Endothelial cell of umbilical vein (primary cell): Measurements from ENCODE around the gene SREBF1. TPM values are rescaled to one million over a fixed set of nuclear protein-coding genes. Genes with fewer than 3 reads are reported as not detected.

Experiments
- BruUV-seq: library from RNA; stranded (reverse); fragments of 400-500 nt; replicated peaks from 2 replicates; lab custom pipeline; 2021; lab: Mats Ljungman, UMichigan
- CTCF ChIA-PET: fragments of 300-600, 350-600 bp; sonication (Branson Sonifier 250); formaldehyde crosslinking; loops from one replicate; lab custom pipeline; 2021; ENCODE audit warnings: antibody characterized with exemption, inconsistent platforms; lab: Charles Lee
- POLR2A ChIA-PET: fragments of 300-600, 350-600 bp; sonication (Branson Sonifier 250); formaldehyde crosslinking; loops from one replicate; lab custom pipeline; 2021; ENCODE audit warnings: antibody characterized with exemption, inconsistent platforms; lab: Charles Lee
- DNase-seq: peaks from one replicate; pipeline ENCODE4 v3.0.0-alpha.2; 2011; ENCODE audit warnings: low read depth, low spot score
- FAIRE-seq: peaks from 2 replicates; lab custom pipeline; 2011; peaks lifted over from hg19 to GRCh38; lab: Jason Lieb, UNC
- H2AFZ ChIP-seq: 2 replicates; pipeline ENCODE4 v1.6.0; 2012; ENCODE audit warnings: low read depth, low read length, control low read depth, inconsistent platforms
- H3K27ac ChIP-seq: 2 replicates; pipeline ENCODE4 v1.5.1; 2011; ENCODE audit warnings: low read depth, mild to moderate bottlenecking, control low read depth, low read length, moderate library complexity; ENCODE audit not compliant: insufficient read depth
- H3K27me3 ChIP-seq, 2 experiments: 2 replicates each; pipeline versions ENCODE4 v1.6.0 to v1.6.1; 2011; ENCODE audit warnings: low read length in 2 of 2, mixed read lengths in 1 of 2; ENCODE audit not compliant: control insufficient read depth in 2 of 2, insufficient read depth in 2 of 2
- H3K36me3 ChIP-seq, 2 experiments: 2 replicates in 1 of 2; 3 replicates in 1 of 2; pipeline ENCODE4 v1.5.1; 2011; ENCODE audit warnings: low read length in 2 of 2, mild to moderate bottlenecking in 1 of 2, moderate library complexity in 1 of 2; ENCODE audit not compliant: control insufficient read depth in 2 of 2, insufficient read depth in 2 of 2; ENCODE audit errors: extremely low read depth in 1 of 2
- H3K4me1 ChIP-seq: 3 replicates; pipeline ENCODE4 v1.5.1; 2011; ENCODE audit warnings: mild to moderate bottlenecking, low read length; ENCODE audit not compliant: control insufficient read depth, insufficient read depth; ENCODE audit errors: extremely low read depth
- H3K4me2 ChIP-seq: 2 replicates; pipeline ENCODE4 v1.6.1; 2011; ENCODE audit warnings: low read length, control low read depth, mixed read lengths; ENCODE audit not compliant: insufficient read depth
- H3K4me3 ChIP-seq, 3 experiments: fragments of 200-600 bp in 1 of 3; sonication (generic), shearing (Covaris generic) in 1 of 3; replicated peaks in 1 of 3; 2 replicates each; pipeline ENCODE4 v1.5.1; 2011 to 2016; ENCODE audit warnings: control low read depth in 3 of 3, low read length in 3 of 3, mild to moderate bottlenecking in 2 of 3, inconsistent platforms in 1 of 3, low read depth in 1 of 3, moderate library complexity in 1 of 3; ENCODE audit not compliant: insufficient read depth in 1 of 3
- H3K79me2 ChIP-seq: 2 replicates; pipeline ENCODE4 v1.6.0; 2012; ENCODE audit warnings: low read length, inconsistent platforms; ENCODE audit not compliant: control insufficient read depth, insufficient read depth
- H3K9ac ChIP-seq: replicated peaks from 2 replicates; pipeline ENCODE3; 2011; ENCODE audit warnings: low read length, control low read depth; ENCODE audit not compliant: insufficient read depth; ENCODE audit errors: extremely low read depth
- H3K9me1 ChIP-seq: replicated peaks from 3 replicates; pipeline ENCODE4 v1.6.0; 2011; ENCODE audit warnings: mild to moderate bottlenecking, low read length; ENCODE audit not compliant: control insufficient read depth, insufficient read depth; ENCODE audit errors: extremely low read depth
- H3K9me3 ChIP-seq: replicated peaks from 2 replicates; pipeline ENCODE4 v1.5.1; 2012; ENCODE audit warnings: low read length, inconsistent platforms; ENCODE audit not compliant: control insufficient read depth, insufficient read depth
- H4K20me1 ChIP-seq: replicated peaks from 2 replicates; pipeline ENCODE3; 2011; ENCODE audit warnings: mild to moderate bottlenecking, low read length; ENCODE audit not compliant: control insufficient read depth, insufficient read depth; ENCODE audit errors: extremely low read depth
- EZH2 ChIP-seq: IDR thresholded peaks from 2 replicates; pipeline ENCODE4 v1.6.1; 2012; ENCODE audit warnings: borderline replicate concordance, low read depth, mild to moderate bottlenecking, moderate library complexity, low read length, inconsistent platforms; ENCODE audit not compliant: severe bottlenecking
- FOS ChIP-seq: IDR thresholded peaks from 2 replicates; pipeline ENCODE4 v1.6.1; 2011; ENCODE audit warnings: mild to moderate bottlenecking, low read length, moderate library complexity, borderline replicate concordance; ENCODE audit not compliant: insufficient read depth
- GATA2 ChIP-seq: IDR thresholded peaks from 2 replicates; pipeline ENCODE4 v1.7.0; 2011; ENCODE audit warnings: low read depth, mild to moderate bottlenecking, moderate library complexity, mixed read lengths, low read length; ENCODE audit not compliant: insufficient read length, insufficient read depth
- JUN ChIP-seq: IDR thresholded peaks from 2 replicates; pipeline ENCODE4 v1.6.1; 2011; ENCODE audit warnings: borderline replicate concordance, low read depth; ENCODE audit not compliant: insufficient read length, insufficient read depth
- MYC ChIP-seq: IDR thresholded peaks from one replicate; pipeline ENCODE4 v1.6.1; 2011; ENCODE audit warnings: mild to moderate bottlenecking, low read depth, low read length
- POLR2A ChIP-seq: IDR thresholded peaks from 2 replicates; pipeline ENCODE4 v1.6.1; 2012; ENCODE audit warnings: low read depth, mild to moderate bottlenecking, control low read depth, low read length
- POLR2AphosphoS5 ChIP-seq: IDR thresholded peaks from 2 replicates; pipeline ENCODE4 v1.6.1; 2012; ENCODE audit warnings: low read depth, mild to moderate bottlenecking, control low read depth, low read length, moderate library complexity; ENCODE audit not compliant: insufficient read depth
- dilution Hi-C: fragments of 300-500 bp; cut with MboI; formaldehyde crosslinking; loops from one replicate; pipeline ENCODE4 v1.15.0; 2019; ENCODE audit warnings: low sequenced_read_pairs; ENCODE audit not compliant: extremely low pct_ligation_motif_present
- intact Hi-C: fragments of 100-400 bp; cut with micrococcal nuclease; formaldehyde crosslinking; loops from one replicate; pipeline ENCODE4 v1.10.0; 2022
- polyA plus RNA-seq, 4 experiments: library from polyadenylated mRNA; depleted of rRNA in 3 of 4; stranded (reverse) in 3 of 4; unstranded in 1 of 4; fragments of >200 nt; gene quantifications; 2 replicates each; pipeline versions ENCODE4 v1.2.1 to v1.2.3, GENCODE V29; 2011 to 2012; ENCODE audit warnings: missing spikeins in 1 of 4
- total RNA-seq: library from RNA; stranded (reverse); gene quantifications from 2 replicates; pipeline ENCODE4 v1.2.3, GENCODE V29; 2021
- TF ChIP-seq, protein P1 (sequence below), 2 donors: IDR thresholded peaks; 1 replicate in 1 of 2; 2 replicates in 1 of 2; pipeline ENCODE4 v1.5.1; 2011; ENCODE audit warnings: low read length in 2 of 2, mild to moderate bottlenecking in 2 of 2, moderate library complexity in 2 of 2, control low read depth in 1 of 2, inconsistent platforms in 1 of 2, low read depth in 1 of 2; ENCODE audit not compliant: insufficient read depth in 1 of 2; ENCODE audit errors: extremely low read depth in 1 of 2
- TF ChIP-seq, protein P2 (sequence below): IDR thresholded peaks from 2 replicates; pipeline ENCODE4 v1.6.1; 2011; ENCODE audit not compliant: insufficient read depth, insufficient read length

SREBF1 gene
- total and polyA plus RNA-seq, 2 donors (not counting 3 experiments of a cell fraction or from before 2014, with no cell fraction given): 50.4 to 109 TPM

DNA sequence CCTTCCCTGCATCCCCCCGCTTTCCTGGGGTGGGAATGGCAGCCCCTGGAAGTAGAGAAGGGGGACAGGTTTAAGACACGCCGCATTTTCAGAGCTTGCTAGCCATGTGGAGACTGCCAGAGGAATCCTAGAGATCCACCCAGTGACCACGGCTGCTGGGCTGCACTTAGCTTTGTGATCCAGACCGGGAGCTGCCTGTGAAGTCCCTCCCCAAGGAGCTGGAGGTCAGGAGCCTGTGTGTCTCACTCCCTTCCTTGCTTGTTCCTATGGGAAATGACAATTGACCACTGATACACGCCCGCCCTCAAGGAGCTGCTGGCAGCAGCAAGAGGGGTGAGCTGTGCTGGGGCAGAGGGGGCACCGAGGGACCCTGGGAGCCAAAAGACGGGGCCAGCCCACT is 73.7 kb downstream of the SREBF1 start:
- Histone ChIP-seq H3K4me1 (no peaks in the 10 kb centered on the region), H3K4me2 (no peak overlapping the region), H3K4me3 (no peak overlapping the region), H3K9me3 (no peaks in the 10 kb centered on the region), H3K27ac (no peak overlapping the region), H3K79me2 (peaks cover 4% of the 10 kb centered on the region), H2AFZ (no peak overlapping the region), H4K20me1 (no peaks in the 10 kb centered on the region), H3K9me1 (no peaks in the 10 kb centered on the region), H3K9ac (no peak overlapping the region), H3K36me3 (peaks cover 0 to 6% of the 10 kb centered on the region in 2 experiments), H3K27me3 (no peaks in the 10 kb centered on the region)
- DNase-seq: no peak
- TF ChIP-seq POLR2A (no peak), EZH2 (no peak), JUN (no peak)
- TF ChIP-seq, protein P1, sequence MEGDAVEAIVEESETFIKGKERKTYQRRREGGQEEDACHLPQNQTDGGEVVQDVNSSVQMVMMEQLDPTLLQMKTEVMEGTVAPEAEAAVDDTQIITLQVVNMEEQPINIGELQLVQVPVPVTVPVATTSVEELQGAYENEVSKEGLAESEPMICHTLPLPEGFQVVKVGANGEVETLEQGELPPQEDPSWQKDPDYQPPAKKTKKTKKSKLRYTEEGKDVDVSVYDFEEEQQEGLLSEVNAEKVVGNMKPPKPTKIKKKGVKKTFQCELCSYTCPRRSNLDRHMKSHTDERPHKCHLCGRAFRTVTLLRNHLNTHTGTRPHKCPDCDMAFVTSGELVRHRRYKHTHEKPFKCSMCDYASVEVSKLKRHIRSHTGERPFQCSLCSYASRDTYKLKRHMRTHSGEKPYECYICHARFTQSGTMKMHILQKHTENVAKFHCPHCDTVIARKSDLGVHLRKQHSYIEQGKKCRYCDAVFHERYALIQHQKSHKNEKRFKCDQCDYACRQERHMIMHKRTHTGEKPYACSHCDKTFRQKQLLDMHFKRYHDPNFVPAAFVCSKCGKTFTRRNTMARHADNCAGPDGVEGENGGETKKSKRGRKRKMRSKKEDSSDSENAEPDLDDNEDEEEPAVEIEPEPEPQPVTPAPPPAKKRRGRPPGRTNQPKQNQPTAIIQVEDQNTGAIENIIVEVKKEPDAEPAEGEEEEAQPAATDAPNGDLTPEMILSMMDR (IDR thresholded peaks at IDR 0.05; ENCODE audit: extremely low read depth in 1 of 2, insufficient read depth in 1 of 2, low read depth in 1 of 2, low read length in 2 of 2): no peak
- POLR2A ChIA-PET: interaction anchor here (0.7 kb wide), 1 partner anchor 21 kb away, joined by 4 read pairs; no protein-coding TSS in a partner anchor
- BruUV-seq: no TSS peak
- intact Hi-C loops: no loop called here
- dilution Hi-C loops: no loop called here
- CTCF ChIA-PET: interaction anchor here (0.7 to 3.2 kb wide), 2 partner anchors 11 to 58 kb away, joined by 3 to 15 read pairs; no protein-coding TSS in a partner anchor
- FAIRE-seq: no peak

DNA sequence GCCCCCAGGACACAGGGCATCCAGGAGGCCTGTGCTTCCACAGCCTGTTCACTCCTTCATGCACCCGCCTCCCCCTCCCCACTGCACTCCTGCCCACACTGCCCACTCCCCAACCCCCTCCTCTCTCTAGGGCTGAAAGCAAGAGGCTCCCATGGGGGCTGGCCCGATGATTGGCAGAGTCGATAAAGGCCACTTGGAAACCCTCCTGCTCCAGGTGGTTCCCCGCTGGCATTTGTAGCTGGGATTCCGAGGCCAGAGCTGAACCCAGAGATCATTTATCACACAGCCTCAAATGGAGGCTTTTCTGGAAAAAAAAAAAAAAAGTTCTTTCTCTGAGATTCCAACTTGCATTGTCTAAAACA is 74.1 kb downstream of the SREBF1 start:
- Histone ChIP-seq H2AFZ (no peak overlapping the region), H4K20me1 (no peaks in the 10 kb centered on the region), H3K9me1 (no peaks in the 10 kb centered on the region), H3K4me2 (no peak overlapping the region), H3K9me3 (no peaks in the 10 kb centered on the region), H3K9ac (no peak overlapping the region), H3K36me3 (peaks cover 0 to 6% of the 10 kb centered on the region in 2 experiments), H3K79me2 (peaks cover 2% of the 10 kb centered on the region), H3K4me1 (no peaks in the 10 kb centered on the region), H3K4me3 (no peak overlapping the region), H3K27ac (no peak overlapping the region), H3K27me3 (no peaks in the 10 kb centered on the region)
- no TSS peak for BruUV-seq
- intact Hi-C loops (no loop called here), dilution Hi-C loops (no loop called here)
- CTCF ChIA-PET: interaction anchor here (0.7 to 3.2 kb wide), 2 partner anchors 11 to 58 kb away, joined by 3 to 15 read pairs; no protein-coding TSS in a partner anchor
- TF ChIP-seq FOS: no peak
- no peak for TF ChIP-seq POLR2A
- no peak for TF ChIP-seq EZH2
- TF ChIP-seq, protein P1 (IDR thresholded peaks at IDR 0.05; ENCODE audit: extremely low read depth in 1 of 2, insufficient read depth in 1 of 2, low read depth in 1 of 2, low read length in 2 of 2): no peak
- TF ChIP-seq POLR2AphosphoS5: no peak
- no peak for TF ChIP-seq GATA2
- TF ChIP-seq, protein P2, sequence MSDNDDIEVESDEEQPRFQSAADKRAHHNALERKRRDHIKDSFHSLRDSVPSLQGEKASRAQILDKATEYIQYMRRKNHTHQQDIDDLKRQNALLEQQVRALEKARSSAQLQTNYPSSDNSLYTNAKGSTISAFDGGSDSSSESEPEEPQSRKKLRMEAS: no peak
- TF ChIP-seq MYC: no peak
- TF ChIP-seq JUN: no peak
- DNase-seq (no peak), FAIRE-seq (no peak)
- POLR2A ChIA-PET: interaction anchor here (0.7 kb wide), 1 partner anchor 21 kb away, joined by 4 read pairs; no protein-coding TSS in a partner anchor
